Right atrium auricular region (tissue), 2 donors: ENCODE measurements around the gene FBRSL1. TPM values are rescaled to one million over a fixed set of nuclear protein-coding genes. Genes with fewer than 3 reads are reported as not detected.

ENCODE experiments used
- DNase-seq: peaks from one replicate; pipeline ENCODE4 v3.0.0-alpha.2; 2019; ENCODE audit warnings: low spot score
- H3K27ac ChIP-seq, 2 donors: fragments of 200-600 bp; sonication (generic); 1 replicate in 1 of 2; 2 replicates in 1 of 2; pipeline ENCODE4 v1.5.1; 2016 to 2019
- H3K27me3 ChIP-seq, 2 donors: fragments of 200-600 bp; sonication (generic); one replicate each; pipeline versions ENCODE4 v1.5.1 to v1.6.0; 2017 to 2019
- H3K36me3 ChIP-seq: fragments of 200-600 bp; sonication (generic); one replicate; pipeline ENCODE4 v1.5.1; 2016
- H3K4me1 ChIP-seq, 2 donors: fragments of 200-600 bp; sonication (generic); one replicate each; pipeline versions ENCODE4 v1.5.1 to v1.6.0; 2017 to 2019
- H3K4me3 ChIP-seq, 2 donors: fragments of 200-600 bp; sonication (generic); 1 replicate in 1 of 2; 2 replicates in 1 of 2; pipeline ENCODE4 v1.5.1; 2017 to 2019; ENCODE audit warnings: mild to moderate bottlenecking in 1 of 2, moderate library complexity in 1 of 2
- H3K9me3 ChIP-seq, 2 donors: fragments of 200-600 bp; sonication (generic); one replicate each; pipeline ENCODE4 v1.5.1; 2019
- total RNA-seq, 2 donors: library from RNA; depleted of rRNA; stranded (reverse); fragments of >200 nt; gene quantifications; one replicate each; pipeline ENCODE4 v1.1.0, GENCODE V29; 2016
- TF ChIP-seq, protein P1 (sequence below), 2 donors: fragments of 200-600 bp; sonication (generic); IDR thresholded peaks; one replicate each; pipeline ENCODE4 v1.5.1; 2019; ENCODE audit warnings: antibody characterized with exemption in 2 of 2

Gene FBRSL1
- total RNA-seq, 2 donors from 2014 or later = 19.3 to 20.4 TPM

DNA sequence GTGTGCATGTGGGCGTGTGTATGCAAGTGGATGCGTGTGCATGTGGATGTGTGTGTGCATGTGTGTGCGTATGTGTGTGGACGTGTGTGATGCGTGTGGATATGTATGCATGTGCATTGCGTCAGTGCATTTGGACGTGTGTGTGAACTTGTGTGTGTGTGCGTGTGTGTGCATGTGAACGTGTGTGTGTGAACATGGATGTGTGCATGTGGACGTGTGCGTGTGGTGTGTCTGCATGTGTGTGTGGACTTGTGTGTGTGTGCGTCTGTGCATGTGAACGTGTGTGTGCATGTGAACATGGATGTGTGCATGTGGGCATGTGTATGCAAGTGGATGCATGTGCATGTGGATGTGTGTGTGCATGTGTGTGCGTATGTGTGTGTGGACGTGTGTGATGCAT, 34.4 kb upstream of the FBRSL1 start:
- no peaks in the 10 kb centered on the region for H3K27me3 ChIP-seq

DNA sequence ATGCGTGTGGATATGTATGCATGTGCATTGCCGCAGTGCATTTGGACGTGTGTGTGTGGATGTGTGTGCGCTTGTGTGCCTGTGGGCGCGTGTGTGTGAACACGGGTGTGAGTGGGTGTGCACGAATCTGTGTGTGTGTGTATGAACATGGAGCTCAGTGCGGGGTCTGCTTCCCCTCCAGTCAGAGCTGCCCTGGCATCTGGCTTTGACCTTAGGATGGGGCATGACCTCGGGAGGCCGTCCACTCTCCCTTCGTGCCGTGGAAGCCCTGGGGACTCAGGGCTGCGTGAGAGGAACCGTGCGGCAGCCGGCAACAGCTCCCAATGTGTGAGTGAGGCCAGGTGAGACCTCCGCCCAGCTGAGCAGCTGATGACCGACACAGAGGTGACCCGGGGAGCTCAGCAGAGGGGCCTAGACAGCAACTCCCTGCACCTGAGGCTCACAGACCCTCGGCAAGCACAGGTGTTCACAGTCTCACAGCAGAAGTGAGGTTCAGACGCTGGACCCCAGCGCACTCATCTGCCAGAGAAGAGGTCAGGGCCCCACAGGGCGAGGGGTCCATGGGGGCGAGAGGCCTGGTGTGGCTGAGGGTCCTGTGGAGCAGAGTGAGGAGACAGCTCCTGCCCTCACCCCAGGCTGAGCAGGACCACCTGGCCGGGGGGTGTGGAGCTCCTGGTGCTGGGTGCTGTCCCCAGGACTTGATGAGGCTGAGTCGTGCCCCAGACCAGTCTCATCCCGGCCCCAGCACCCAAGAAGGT, 33.6 kb upstream of the FBRSL1 start:
- Histone ChIP-seq H3K4me1 (no peaks in the 10 kb centered on the region), H3K27ac (no peak overlapping the region), H3K27me3 (no peaks in the 10 kb centered on the region), H3K9me3 (no peaks in the 10 kb centered on the region), H3K36me3 (no peaks in the 10 kb centered on the region), H3K4me3 (no peak overlapping the region)
- TF ChIP-seq, protein P1, sequence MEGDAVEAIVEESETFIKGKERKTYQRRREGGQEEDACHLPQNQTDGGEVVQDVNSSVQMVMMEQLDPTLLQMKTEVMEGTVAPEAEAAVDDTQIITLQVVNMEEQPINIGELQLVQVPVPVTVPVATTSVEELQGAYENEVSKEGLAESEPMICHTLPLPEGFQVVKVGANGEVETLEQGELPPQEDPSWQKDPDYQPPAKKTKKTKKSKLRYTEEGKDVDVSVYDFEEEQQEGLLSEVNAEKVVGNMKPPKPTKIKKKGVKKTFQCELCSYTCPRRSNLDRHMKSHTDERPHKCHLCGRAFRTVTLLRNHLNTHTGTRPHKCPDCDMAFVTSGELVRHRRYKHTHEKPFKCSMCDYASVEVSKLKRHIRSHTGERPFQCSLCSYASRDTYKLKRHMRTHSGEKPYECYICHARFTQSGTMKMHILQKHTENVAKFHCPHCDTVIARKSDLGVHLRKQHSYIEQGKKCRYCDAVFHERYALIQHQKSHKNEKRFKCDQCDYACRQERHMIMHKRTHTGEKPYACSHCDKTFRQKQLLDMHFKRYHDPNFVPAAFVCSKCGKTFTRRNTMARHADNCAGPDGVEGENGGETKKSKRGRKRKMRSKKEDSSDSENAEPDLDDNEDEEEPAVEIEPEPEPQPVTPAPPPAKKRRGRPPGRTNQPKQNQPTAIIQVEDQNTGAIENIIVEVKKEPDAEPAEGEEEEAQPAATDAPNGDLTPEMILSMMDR (IDR thresholded peaks at IDR 0.05) = no peak
- DNase-seq = no peak

More for the DNA sequence above, 34.4 kb upstream of the FBRSL1 start:
- Histone ChIP-seq H3K27ac (no peak overlapping the region), H3K4me3 (no peak overlapping the region), H3K36me3 (no peaks in the 10 kb centered on the region), H3K4me1 (no peaks in the 10 kb centered on the region), H3K9me3 (no peaks in the 10 kb centered on the region)
- TF ChIP-seq, protein P1 (IDR thresholded peaks at IDR 0.05) = no peak
- DNase-seq = no peak

DNA sequence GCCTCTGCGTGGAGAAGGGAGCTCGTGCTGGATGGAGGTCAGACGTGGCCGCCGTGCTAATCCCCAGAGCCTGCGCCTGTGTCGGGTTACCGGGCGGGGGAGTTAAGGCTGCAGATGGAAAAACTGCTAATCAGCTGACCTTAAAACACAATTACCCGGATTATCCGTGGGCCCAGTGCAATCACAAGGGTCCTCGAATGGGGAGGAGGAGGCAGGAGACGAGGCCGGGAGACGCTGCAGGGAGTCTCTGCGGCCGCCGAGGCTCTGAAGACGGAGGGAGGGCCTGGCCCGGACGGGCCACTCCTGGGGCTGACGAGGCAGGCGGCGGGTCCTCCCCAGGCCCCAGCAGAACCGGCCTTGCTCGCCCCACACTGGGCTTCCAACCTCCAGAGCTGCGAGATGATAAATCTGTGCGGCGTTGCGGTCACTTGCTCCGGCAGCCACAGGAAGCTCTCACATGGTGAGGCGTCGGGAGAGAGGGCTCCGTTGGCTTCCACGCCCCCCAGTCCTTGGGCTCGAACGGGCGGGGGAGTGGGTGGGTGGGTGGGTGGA, 32.9 kb upstream of the FBRSL1 start:
- DNase-seq = no peak
- TF ChIP-seq, protein P1 (IDR thresholded peaks at IDR 0.05) = no peak
- Histone ChIP-seq H3K36me3 (no peaks in the 10 kb centered on the region), H3K9me3 (no peaks in the 10 kb centered on the region), H3K4me1 (no peaks in the 10 kb centered on the region), H3K27me3 (no peaks in the 10 kb centered on the region), H3K27ac (no peak overlapping the region), H3K4me3 (no peak overlapping the region)

DNA sequence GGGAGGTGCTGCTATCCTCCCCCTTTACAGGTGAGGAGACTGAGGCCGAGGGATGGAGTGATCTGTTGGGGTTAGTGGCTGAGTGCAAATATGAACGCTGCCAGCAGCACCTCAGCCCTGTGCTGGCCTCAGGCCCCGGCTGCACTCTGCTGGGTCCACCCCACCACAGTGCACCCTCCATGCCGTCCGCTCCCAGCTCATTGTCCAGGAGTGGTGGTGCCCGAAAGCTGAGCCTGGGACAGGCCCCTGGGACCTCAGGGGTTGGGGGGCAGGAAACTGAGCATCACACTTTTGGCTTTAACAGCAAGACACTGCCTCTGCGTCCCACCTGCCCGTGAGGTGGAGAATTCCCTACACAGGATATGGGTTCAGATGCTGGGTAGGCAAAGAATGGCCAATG, 31.5 kb upstream of the FBRSL1 start:
- Histone ChIP-seq H3K4me3 (no peak overlapping the region), H3K4me1 (no peaks in the 10 kb centered on the region), H3K36me3 (no peaks in the 10 kb centered on the region), H3K27me3 (no peaks in the 10 kb centered on the region), H3K27ac (no peak overlapping the region), H3K9me3 (no peaks in the 10 kb centered on the region)
- TF ChIP-seq, protein P1 (IDR thresholded peaks at IDR 0.05) = no peak
- DNase-seq = no peak

DNA sequence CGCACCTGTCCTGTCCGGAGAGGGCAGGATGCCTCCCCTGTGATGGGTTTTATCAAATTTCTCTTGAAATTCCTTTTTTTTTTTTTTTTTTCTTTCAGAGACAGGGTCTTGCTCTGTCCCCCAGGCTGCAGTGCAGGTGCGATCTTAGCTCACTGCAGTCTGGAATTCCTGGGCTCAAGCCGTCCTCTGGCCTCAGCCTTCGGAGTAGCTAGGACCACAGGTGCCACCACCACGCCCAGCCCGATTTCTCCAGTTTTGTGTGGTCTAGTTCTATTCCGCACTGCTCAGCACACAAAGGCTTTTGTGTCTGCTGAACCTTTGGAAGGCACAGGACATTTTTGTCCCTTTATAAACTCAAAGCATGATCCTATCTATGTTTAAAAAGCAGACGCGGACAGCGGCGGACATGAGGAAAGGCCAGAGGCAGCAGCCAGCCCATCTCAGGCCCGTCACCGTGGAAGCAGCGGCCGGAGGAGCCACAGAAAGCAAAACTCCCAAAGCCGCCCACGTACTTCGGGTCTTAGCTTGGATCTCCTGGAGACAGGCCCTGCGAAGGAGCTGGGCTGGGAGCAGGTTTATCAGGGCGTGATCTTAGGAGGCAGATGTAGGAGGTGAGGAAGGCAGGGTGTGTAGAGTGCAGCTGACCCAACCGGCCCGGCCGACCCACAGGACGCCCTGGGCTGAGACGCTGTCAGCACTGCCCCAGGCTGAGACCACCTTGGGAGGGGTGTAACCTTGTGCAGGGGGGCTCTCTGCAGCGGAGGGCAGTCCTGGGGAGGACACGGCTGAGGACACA, 30.9 kb upstream of the FBRSL1 start:
- H3K4me1 ChIP-seq = no peaks in the 10 kb centered on the region
- no peak for DNase-seq
- no peaks in the 10 kb centered on the region for H3K36me3 ChIP-seq
- no peaks in the 10 kb centered on the region for H3K9me3 ChIP-seq
- H3K4me3 ChIP-seq = no peak overlapping the region
- TF ChIP-seq, protein P1 (IDR thresholded peaks at IDR 0.05) = no peak
- no peaks in the 10 kb centered on the region for H3K27me3 ChIP-seq
- H3K27ac ChIP-seq = no peak overlapping the region
